Uterus (tissue), 2 donors: ENCODE results near the gene TEX29.

Experiments
- POLR2A ChIP-seq, 2 donors: fragments of 450-650 bp; IDR thresholded peaks; one replicate each; pipeline ENCODE4 v1.6.1; 2016; ENCODE audit warnings: antibody characterized with exemption in 2 of 2, mild to moderate bottlenecking in 1 of 2, moderate library complexity in 1 of 2
- TF ChIP-seq, protein P1 (sequence below), 4 experiments: fragments of 200-600 bp in 2 of 4; fragments of 450-650 bp in 2 of 4; sonication (generic) in 2 of 4; IDR thresholded peaks; one replicate each; pipeline ENCODE4 v1.5.1; 2016 to 2019; ENCODE audit warnings: antibody characterized with exemption in 4 of 4, mild to moderate bottlenecking in 2 of 4, moderate library complexity in 1 of 4

- TF ChIP-seq, protein P1, sequence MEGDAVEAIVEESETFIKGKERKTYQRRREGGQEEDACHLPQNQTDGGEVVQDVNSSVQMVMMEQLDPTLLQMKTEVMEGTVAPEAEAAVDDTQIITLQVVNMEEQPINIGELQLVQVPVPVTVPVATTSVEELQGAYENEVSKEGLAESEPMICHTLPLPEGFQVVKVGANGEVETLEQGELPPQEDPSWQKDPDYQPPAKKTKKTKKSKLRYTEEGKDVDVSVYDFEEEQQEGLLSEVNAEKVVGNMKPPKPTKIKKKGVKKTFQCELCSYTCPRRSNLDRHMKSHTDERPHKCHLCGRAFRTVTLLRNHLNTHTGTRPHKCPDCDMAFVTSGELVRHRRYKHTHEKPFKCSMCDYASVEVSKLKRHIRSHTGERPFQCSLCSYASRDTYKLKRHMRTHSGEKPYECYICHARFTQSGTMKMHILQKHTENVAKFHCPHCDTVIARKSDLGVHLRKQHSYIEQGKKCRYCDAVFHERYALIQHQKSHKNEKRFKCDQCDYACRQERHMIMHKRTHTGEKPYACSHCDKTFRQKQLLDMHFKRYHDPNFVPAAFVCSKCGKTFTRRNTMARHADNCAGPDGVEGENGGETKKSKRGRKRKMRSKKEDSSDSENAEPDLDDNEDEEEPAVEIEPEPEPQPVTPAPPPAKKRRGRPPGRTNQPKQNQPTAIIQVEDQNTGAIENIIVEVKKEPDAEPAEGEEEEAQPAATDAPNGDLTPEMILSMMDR (IDR thresholded peaks at IDR 0.05): no peak
- TF ChIP-seq POLR2A (IDR thresholded peaks at IDR 0.05): no peak
These were observed 33.2 kb upstream of the TEX29 start for GRCh38 chr13:111287201-111287600.
